Measurements from ENCODE around the gene EIF4H. TPM values are rescaled to one million over a fixed set of nuclear protein-coding genes. Genes with fewer than 3 reads are reported as not detected.
A peak's percentile ranks its signal among the peaks of the same experiment; 100 is the strongest.

EIF4H gene
- total and polyA plus RNA-seq, 9 of the 15 experiments (the other 6 are each of a cell fraction or from before 2014, with no cell fraction given): 11.0 to 435 (median 319) TPM

DNA sequence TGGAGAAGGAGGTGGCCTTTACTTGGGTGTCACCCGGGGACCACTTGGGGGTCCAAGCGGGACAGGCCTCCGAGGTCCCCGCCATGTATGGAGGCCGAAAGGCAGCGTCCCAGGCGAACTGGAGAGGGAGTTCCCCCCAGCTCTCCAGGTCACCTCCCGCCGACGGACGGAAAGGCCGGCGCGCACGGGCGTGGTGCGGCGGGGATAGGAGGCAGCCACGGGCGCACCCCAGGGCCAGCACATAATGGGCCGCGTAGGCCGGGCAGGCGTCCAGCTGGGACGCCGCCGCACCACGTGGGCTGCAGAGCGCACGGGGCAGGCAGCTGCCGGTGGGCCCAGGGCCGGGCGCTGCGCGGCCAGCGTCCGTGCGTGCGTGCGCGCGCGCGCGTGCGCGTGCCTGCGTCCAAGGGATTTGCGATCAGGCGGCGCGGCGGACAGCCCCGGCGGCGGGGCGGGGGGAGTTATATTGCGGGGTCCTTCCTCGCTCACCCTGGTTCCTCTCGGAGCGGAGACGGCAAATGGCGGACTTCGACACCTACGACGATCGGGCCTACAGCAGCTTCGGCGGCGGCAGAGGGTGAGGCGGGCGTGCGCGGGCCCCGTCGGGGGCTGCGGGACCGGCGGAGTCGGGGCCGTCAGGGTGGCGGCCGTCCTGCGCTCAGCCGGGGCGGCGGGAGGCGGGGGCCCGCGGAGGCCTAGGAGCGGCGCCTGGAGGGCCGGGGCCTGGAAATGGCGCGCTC lies at the start of gene EIF4H (continued):
- TF ChIP-seq COPS2 (conservative IDR thresholded peaks at IDR 0.05): no peak
- TF ChIP-seq ZNF12 (CRISPR knock-in tag; IDR thresholded peaks at IDR 0.05): 0 out of 2 replicates have a peak, but pooled peaks have one; percentile 54
- peak; percentile 100 for TF ChIP-seq MAX (CRISPR knock-in tag; IDR thresholded peaks at IDR 0.05)
- TF ChIP-seq, protein P1, sequence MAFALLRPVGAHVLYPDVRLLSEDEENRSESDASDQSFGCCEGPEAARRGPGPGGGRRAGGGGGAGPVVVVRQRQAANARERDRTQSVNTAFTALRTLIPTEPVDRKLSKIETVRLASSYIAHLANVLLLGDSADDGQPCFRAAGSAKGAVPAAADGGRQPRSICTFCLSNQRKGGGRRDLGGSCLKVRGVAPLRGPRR (CRISPR knock-in tag; IDR thresholded peaks at IDR 0.05): no peak
- TF ChIP-seq POLR2AphosphoS5 (IDR thresholded peaks at IDR 0.05; ENCODE audit: control insufficient read depth, insufficient read depth, low read depth, low read length): peak; percentile 88
- TF ChIP-seq, protein P2, sequence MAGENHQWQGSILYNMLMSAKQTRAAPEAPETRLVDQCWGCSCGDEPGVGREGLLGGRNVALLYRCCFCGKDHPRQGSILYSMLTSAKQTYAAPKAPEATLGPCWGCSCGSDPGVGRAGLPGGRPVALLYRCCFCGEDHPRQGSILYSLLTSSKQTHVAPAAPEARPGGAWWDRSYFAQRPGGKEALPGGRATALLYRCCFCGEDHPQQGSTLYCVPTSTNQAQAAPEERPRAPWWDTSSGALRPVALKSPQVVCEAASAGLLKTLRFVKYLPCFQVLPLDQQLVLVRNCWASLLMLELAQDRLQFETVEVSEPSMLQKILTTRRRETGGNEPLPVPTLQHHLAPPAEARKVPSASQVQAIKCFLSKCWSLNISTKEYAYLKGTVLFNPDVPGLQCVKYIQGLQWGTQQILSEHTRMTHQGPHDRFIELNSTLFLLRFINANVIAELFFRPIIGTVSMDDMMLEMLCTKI (IDR thresholded peaks at IDR 0.05; ENCODE audit: partially characterized antibody): no peak
- peak; percentile 94 to 96 for TF ChIP-seq NRF1 (conservative IDR thresholded peaks at IDR 0.05 in 1 of 2, IDR thresholded peaks at IDR 0.05 in 1 of 2)
- TF ChIP-seq, protein P3, sequence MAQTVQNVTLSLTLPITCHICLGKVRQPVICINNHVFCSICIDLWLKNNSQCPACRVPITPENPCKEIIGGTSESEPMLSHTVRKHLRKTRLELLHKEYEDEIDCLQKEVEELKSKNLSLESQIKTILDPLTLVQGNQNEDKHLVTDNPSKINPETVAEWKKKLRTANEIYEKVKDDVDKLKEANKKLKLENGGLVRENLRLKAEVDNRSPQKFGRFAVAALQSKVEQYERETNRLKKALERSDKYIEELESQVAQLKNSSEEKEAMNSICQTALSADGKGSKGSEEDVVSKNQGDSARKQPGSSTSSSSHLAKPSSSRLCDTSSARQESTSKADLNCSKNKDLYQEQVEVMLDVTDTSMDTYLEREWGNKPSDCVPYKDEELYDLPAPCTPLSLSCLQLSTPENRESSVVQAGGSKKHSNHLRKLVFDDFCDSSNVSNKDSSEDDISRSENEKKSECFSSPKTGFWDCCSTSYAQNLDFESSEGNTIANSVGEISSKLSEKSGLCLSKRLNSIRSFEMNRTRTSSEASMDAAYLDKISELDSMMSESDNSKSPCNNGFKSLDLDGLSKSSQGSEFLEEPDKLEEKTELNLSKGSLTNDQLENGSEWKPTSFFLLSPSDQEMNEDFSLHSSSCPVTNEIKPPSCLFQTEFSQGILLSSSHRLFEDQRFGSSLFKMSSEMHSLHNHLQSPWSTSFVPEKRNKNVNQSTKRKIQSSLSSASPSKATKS (CRISPR knock-in tag; IDR thresholded peaks at IDR 0.05): no peak
- TF ChIP-seq MEIS2 (IDR thresholded peaks at IDR 0.05; ENCODE audit: partially characterized antibody): peak; percentile 84
- TF ChIP-seq KDM2B (CRISPR knock-in tag; IDR thresholded peaks at IDR 0.05): peak; percentile 75; the same call in 1 of the 2 replicates
- TF ChIP-seq PATZ1 (CRISPR knock-in tag; IDR thresholded peaks at IDR 0.05; ENCODE audit: borderline replicate concordance): no peak
- TF ChIP-seq ZNF740 (CRISPR knock-in tag; IDR thresholded peaks at IDR 0.05): peak; percentile 94
- TF ChIP-seq ZNF740 (tag; IDR thresholded peaks at IDR 0.05): 0 out of 4 replicates have a peak, but pooled peaks of 1 of the 2 experiments have one; percentile 66
- peak; percentile 40 to 78; a peak in 3 of 4 replicates for TF ChIP-seq NONO (IDR thresholded peaks at IDR 0.05; ENCODE audit: low read depth in 2 of 2, low read length in 1 of 2)
- TF ChIP-seq, protein P4, sequence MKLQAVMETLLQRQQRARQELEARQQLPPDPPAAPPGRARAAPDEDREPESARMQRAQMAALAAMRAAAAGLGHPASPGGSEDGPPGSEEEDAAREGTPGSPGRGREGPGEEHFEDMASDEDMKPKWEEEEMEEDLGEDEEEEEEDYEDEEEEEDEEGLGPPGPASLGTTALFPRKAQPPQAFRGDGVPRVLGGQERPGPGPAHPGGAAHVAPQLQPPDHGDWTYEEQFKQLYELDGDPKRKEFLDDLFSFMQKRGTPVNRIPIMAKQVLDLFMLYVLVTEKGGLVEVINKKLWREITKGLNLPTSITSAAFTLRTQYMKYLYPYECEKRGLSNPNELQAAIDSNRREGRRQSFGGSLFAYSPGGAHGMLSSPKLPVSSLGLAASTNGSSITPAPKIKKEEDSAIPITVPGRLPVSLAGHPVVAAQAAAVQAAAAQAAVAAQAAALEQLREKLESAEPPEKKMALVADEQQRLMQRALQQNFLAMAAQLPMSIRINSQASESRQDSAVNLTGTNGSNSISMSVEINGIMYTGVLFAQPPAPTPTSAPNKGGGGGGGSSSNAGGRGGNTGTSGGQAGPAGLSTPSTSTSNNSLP (IDR thresholded peaks at IDR 0.05; ENCODE audit: borderline replicate concordance, low read depth, low read length): no peak
- TF ChIP-seq PHF21A (IDR thresholded peaks at IDR 0.05; ENCODE audit: borderline replicate concordance, low read depth): peak; percentile 14; the same call in 1 of the 2 replicates
- peak; percentile 61 for TF ChIP-seq CREM (IDR thresholded peaks at IDR 0.05; ENCODE audit: low read depth)

Measured in K562 (cell line).